NCI-H1417 (cell line): ENCODE data around the gene ELOVL3.

Source experiments
- DNase-seq, 3 experiments: peaks; one replicate each; lab custom pipeline; 2025; lab: John Stamatoyannopoulos, UW

ELOVL3 gene

DNA sequence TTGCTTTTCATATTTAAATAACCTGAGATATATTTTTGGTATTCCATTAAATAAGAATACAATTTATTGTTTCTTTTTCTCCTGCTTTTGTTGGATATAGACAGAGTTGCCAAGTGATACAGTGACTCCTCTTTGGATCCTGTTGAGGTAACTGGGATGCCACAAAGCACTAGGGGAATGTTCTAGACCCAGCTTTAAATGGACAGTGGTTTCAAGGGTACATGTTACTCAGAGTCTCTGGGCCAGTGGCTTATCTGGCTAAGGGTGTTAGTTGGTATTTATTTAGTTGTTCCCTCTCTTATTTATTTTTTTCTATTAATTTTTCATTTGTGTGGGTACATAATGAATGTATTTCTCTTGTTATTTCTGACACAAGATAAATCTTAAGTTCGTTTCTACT lies 28.3 kb downstream of the ELOVL3 start:
- DNase-seq: no peak

DNA sequence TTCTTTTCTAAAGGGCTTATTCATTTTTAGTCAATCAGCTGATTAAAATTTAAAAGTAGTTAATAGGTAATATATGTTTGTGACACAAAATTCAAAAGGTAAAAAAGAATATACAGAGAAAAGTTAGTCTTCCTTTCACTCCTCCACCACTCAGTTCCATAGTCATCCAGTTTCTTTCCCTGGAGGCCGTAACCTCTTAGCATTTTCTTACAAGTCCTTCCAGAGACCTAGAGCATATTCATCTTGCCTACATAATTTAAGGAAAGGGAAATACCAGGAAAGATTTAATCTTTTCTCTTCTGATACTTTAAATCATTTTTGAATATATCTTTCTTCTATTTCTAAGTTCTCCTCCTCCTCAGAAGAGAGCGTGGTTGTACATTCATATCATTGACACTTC lies 29.3 kb downstream of the ELOVL3 start:
- no peak for DNase-seq

GRCh38 chr10:102261196-102261595 lies 35.1 kb downstream of the ELOVL3 start:
- DNase-seq: peak in 1 of 3 experiments; percentile 9

GRCh38 chr10:102261842-102262241 lies 35.7 kb downstream of the ELOVL3 start:
- DNase-seq: no peak

DNA sequence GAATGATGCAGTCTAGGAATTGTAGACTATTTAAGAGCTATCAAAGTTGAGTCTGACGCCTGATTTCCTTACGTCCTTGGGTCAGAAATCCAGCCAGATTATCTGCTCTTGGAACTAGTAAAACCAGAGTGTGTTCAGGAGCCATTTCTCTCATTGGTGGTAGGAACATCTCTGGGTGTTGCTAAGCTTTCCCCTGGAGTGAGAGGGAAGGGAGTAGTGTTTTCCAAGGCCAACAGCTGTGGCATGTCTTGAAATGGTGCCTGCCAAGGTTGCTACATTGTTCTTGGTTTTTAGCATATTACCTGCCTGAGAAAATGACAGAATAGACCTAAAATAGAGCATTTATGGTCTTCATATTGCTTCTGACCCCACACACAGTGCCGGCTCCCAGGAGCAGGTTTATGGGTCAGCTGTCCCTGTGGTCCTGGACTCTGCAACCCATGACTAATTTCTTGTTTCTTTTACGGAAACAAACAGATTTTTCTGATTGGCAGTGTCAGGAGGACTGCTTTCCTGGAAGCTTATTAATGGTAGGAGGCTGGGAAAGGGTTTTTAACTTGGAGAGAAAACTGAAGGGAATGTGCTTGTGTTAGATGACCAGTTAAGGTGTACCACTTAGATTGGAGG lies 36.8 kb downstream of the ELOVL3 start:
- DNase-seq: no peak

GRCh38 chr10:102264371-102264770 lies 38.3 kb downstream of the ELOVL3 start:
- peak in 2 of 3 experiments; percentile 45 to 62 for DNase-seq

GRCh38 chr10:102266670-102267069 lies 40.6 kb downstream of the ELOVL3 start:
- no peak for DNase-seq

DNA sequence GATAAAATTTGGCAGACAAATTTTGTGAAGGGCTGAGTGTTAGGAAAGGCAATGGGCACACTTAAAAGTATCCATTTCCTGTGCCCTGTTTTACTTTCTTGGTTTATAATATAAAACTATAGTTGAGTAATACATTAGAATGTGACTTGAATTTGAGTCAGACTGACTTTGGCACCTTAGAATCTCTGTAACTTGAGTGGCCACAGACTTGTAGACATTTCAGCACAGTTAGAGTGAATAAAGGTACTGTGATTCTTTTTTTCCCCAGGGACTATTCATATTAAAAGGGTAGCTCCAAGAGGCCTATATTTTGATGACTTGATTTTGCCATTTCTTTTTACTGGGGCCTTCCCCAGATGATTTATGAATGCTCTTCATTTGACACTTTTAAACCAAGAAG lies 41.6 kb downstream of the ELOVL3 start:
- no peak for DNase-seq

DNA sequence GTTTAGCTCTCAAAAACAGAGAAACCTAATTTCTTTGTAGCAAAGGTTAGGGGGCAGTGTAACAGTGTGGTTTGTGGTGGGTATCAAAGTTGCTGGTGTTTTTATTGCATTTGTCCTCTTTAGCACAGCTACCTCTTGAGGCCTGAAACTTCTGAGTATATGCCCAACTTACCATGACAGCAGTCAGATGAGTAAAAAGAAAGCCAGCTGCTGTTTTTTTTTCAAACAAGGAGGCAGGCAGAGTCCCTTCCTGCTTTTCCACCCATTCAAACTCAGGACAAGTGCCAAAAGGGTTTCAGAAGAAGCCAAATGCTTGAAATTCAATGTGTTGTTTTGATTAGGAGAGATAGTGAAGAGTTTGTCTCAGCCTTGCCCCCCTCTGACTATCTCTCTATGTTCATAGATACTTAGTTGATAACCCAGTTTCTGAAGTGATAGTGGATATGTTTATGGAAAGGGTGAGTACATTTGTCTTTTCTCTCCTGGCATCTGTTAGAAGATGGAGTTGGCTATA lies 42.3 kb downstream of the ELOVL3 start:
- no peak for DNase-seq

- DNase-seq: no peak
These were observed 42.9 kb downstream of the ELOVL3 start for GRCh38 chr10:102269017-102269416.

DNA sequence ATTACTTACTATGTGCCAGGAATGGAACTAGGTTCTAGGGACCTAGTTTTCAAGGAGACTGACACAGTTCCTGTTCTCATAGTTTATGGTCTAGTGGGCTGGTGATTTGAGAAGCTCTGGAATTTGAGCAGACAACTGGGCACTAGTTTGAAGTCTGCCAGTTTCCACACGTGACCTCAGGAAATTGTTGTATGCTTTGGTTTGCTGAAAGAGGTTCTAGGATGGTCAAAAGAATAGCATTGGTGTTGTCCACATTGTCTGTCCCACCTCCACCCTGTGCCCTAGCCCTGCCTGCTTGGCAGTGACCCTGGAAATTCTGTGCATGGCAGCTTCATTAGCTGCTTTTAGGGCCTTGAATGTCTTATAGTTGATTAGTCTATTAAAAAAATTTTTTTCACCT lies 48.0 kb downstream of the ELOVL3 start:
- no peak for DNase-seq

DNA sequence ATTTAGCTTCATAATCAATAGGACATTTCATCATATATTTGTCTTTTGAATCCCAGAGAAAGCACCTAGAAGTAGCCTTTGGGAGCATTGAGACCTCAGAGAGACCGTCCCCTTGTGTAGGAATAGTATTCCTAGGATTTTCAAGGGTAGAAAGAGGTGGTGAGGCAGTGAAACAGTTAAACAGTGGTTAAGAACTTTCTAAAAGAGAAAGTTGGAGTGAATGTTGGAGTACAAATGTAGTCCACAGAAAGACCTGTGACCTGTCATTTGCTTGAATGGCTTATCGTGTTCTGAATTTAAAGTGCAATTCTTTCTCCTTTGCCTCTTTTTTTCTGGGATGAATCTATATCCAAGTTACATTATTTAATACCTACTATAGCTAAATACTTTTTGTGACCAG lies 49.2 kb downstream of the ELOVL3 start:
- DNase-seq: no peak

DNA sequence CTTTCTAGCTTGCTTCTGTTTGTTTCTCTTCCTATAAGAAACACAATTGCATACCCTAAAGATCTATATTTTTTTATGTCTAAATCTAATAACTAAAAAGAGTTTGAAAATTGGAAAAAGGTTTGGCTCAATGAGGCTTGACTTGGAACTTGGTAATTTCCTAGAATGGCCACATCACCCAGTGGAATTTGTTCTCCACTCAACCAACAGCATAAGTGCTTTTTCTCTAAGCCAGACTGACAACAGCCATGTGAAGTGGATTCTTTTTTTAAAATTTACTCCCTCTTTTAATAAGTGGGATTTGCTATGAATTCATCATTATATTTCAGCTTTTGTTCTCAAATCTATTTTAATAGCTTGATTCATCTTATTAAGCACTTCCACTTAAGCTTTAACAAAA lies 53.0 kb downstream of the ELOVL3 start:
- no peak for DNase-seq
